Stimulated activated CD4-positive, alpha-beta T cell treated with anti-CD3 and anti-CD28 coated beads, TNF-alpha, amount 100 ng/mL, for 24 hours (primary cell): ENCODE results near the gene AMT.
A peak's percentile ranks its signal among the peaks of the same experiment; 100 is the strongest.

Experiments used
- DNase-seq, 3 experiments: peaks; one replicate each; pipeline ENCODE4 v3.0.0-alpha.2; 2020; ENCODE audit warnings: low read depth in 3 of 3

Gene AMT, protein sequence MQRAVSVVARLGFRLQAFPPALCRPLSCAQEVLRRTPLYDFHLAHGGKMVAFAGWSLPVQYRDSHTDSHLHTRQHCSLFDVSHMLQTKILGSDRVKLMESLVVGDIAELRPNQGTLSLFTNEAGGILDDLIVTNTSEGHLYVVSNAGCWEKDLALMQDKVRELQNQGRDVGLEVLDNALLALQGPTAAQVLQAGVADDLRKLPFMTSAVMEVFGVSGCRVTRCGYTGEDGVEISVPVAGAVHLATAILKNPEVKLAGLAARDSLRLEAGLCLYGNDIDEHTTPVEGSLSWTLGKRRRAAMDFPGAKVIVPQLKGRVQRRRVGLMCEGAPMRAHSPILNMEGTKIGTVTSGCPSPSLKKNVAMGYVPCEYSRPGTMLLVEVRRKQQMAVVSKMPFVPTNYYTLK

DNA sequence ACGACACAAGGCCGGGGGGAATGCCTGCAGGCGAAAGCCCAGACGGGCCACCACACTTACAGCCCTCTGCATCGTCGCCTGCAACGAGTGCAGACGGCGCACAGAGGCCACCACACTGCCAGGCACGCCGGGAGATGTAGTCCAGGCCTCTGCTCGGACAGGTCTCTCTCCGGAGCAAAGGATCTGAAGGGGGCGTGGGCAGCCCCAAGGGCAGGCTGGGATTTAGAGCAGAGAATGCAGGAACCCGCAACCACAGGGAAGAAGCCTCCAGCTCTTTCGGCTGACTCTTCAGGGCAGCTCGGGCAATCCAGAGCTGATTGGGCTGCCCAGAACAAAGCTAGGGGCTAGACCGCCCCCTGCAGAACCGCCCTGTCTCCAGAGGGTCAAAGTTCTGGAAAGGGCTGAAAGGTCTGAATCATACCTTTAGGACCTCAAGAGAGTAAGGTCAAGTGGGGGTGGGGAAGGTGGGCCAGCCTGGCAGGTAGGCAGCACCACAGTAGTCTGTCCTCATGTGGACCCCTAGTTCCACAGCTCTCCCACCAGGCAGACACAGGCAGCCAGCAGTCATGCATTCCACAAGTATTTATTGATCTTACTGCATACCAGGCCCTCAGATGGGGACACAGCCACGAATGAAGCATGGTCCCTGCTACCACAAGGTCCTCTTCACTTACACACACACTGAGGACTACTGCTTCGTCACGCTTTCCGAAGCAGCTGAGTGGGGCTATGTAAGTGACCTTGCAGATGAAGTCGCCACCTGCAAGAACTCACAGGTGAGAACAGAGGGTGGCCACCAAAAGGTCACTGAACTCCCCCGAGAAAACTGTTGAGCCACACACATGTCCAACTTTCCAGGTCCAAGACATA, at the start of gene AMT:
Gene AMT (minus strand): TSS at position 95 of the 870 bp plus-strand sequence. CDS start 23 bp downstream, at position 72.
- no peak for DNase-seq

DNA sequence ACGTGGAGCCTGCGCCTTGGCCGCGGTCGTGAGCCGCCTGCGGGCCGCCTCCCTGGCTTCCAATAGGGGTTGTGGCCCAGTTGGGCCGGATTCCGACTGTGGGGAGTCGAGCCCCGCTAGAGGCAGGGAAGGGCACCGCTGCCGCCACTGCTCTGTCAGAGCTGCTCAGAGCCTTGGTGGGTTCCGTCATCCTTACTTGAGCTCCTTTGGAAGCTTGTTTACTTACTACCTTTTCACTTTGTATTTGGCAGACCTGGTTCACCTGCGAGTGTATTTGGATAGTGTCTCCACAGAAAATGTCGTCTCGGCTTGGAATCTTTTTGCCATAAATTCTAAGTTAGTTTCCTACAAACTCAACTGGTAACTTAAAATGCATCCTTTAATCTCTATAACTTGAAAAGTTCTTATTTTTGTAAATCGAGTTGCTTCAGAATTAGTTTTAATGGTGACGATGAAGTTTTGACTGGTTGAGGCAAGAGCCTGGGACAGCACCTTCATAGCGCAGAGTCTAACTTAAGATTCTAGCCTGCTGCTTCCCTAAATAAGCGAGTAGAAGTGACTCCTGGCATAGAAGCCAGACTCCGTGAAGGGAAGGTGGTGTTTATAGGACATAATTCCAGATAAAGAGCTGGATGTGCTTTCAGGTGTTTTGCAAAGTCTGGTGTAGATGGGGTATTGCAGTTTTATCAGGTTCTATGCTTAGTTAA, 48.6 kb upstream of the AMT start:
- no peak for DNase-seq

DNA sequence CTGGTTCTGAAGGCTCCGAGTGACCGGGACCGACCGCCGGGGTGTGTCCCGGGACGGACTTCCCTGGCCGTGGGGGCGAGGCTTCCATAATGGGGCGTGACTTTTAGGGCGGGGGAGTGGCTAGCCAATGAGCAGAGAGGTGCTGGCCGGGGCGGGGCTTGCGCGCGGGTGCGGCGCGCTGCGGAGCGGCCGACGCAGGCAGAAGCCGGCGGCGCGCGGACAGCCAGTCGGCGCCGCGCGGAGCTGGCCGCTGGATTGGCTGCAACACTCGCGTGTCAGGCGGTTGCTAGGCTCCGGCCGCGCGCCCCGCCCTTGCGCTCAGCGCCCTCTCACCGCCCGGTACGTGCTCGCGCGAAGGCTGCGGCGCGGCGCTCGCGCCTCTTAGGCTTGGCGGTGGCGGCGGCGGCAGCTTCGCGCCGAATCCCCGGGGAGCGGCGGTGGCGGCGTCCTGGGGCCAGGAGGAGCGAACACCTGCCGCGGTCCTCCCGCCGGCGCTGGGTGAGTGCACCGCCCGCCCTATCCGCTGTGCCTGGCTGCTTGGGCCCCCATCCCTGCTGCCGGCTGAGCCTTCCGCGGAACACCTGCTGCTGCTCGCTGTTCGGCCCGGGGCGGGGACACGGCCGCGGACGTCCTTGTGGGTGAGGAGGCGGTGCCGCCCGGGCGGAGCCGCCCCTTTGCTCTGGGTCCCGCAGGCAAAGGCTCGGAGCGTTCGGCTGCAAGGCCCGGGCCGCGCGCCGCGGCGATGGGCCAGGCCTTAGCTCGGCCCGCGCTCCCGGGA, 47.9 kb upstream of the AMT start, which contains the start of gene DAG1:
Gene DAG1 (plus strand): TSS at position 332 of the 778 bp plus-strand sequence. CDS start 40,268 bp downstream, outside the sequence.
- peak; percentile 88 to 97 (median 92) for DNase-seq

DNA sequence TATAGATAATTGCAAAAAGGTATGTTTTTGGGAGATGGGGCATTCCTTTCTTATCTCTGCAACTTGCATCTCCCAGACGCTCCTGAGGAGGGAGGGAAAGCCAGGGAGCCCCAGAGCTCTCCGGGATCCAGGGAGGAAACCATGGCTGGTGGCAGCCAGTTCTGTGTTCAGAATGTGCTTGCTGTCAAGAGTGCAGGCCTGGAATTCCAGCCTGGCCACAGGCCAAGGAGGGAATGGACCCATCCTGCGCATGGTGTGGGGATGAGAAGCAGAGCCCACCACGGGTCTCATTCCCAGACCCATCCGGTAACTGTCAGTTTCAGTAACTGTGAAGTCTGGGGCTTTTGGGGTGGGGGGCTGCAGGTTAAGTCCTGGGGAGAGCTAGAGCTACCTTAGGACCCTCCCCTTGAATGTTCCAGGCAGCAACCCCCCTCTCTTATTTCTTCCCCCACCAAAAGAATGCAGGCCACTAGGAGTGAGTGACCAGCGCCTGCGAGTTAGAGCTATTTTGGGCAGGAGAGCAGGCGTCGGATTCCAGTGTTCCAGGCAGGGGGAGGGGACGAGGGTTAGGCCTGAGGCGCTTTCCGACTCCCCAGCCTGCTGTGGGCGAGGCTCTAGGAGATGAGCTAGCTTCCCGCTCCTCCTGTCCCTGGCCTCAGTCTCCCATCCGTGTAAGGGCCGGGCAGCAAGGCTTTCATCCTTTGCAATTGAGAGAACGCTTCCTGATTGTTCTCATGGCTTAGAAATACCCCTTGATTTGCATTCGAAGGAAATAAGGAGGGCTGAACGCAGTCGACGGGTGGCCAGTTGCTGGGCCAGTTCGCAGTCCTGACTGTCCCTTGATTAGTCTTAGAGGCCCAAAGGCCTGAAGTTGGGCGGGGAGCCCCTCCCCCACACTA, 47.0 kb upstream of the AMT start:
- no peak for DNase-seq

DNA sequence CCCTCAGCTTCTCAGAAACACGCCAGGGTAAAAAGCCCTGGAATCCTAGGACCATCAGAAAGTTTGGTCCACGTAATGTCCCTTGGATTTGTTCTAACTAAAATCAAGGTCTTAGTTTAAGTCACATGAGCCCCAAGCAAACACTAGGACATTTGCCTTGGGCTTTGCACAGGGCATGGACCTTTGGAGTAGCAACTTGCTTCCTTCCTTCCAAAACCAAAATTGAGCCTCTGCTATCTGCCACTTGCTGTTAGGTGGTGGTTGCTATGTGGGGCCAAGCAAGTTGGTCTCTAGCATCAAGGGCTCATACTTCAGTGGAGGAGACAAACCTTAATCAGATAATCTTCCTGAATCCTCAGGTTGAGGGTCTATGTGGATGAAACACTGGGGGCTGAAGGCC, 43.8 kb upstream of the AMT start:
- DNase-seq, result no peak

DNA sequence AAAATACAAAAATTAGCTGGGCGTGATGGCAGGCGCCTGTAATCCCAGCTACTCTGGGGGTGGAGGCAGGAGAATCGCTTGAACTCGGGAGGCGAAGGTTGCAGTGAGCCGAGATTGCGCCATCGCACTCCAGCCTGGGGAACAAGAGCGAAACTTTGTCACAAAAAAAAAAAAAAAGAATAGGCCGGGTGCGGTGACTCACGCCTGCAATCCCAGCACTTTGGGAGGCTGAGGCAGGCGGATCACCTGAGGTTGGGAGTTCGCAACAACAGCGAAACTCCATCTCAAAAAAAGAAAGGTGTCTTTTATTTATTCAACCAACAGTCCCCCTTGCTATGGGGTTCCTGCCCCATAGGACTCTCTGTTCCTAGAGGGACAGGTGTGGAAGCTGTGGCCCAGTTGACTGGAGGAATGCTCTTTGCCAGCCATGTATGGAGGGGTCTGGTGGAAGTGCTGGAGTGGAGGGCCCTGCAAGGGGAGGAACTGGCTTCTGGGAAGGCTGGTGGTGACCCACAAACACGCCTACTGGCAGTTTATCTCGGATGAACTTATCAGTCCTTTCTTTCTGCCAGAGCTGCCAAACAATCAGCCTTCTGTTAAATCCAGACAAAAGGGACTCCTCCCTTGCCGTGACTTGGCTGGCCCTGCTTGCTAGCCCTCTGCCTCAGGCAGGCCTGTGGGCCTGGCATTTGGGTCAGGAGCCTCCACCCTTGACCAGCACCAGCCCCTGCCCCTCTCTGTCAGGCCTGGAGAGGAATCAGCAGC, 43.2 kb upstream of the AMT start:
- DNase-seq, result no peak

DNA sequence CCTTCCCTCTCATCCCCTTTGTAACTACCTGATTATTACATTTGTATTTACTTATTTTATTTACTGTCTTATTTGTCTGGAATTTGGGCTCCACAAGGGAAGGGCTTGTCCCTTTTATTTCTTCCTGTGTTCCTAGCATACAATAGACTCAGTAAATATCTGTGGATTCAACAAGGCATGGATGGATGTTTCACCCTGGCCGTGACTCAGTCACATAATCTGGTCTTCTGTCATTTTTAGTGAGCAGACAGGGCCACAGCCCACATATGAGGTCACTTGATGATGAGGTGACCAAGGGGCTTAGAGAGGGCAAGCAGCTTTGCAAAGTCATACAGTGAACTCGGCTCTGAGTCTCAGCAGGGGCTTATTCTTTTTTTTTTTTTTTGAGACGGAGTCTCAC, 39.9 kb upstream of the AMT start:
- no peak for DNase-seq

DNA sequence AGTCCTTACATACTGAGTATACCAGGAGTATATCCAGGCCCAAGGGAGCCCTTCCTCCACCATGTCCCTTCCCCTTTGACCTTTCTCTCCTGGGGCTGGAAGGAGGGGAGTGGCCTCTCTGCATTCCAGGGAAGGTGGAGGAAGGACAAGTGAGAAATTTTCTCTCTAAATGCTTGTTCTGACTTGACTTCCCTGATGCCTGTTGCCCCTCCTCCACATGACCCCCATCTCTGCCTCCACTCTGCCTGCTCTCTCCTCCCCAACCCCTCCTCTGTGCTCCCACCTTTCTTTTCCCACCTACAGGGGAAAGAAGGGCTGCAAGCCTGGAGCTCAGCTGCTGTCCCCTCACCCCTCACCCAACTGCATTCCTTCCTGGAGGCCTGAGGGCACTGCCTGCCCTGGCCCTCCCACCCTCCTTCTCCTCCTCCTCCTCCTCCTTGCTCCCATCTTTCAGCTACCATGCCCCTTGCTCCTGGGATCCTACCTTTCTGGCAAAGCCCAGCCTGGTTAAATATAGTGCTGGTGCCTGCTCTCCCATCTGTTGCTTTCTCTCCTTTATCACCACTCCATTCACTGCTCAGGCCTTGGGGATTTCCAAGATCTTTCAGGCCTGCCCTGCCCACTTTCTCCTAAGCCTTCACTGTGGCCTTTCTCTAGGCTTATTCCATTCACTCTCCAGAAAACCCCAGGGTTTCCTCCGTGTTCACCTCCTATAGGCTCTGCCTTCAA, 39.3 kb upstream of the AMT start:
- DNase-seq, result no peak

DNA sequence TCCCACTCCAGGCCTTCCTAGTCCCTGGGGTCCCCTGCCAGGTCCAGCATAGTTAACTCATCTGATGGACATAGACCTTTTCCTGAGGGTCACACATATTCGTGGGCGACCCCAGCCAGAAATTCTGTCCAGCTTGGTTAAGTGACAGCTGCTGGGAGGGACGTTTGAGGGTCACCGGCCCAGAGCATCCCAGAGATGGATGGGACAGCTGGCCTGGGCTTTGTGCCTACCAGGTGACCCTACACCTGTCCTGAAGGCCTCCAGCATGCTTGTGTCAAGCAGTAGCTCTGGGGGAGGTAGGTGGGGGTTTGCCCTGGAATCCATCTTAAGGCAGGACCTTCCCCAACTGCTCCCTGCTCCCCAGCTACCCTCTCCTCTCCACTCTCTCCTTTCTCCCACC, 38.7 kb upstream of the AMT start:
- DNase-seq, result no peak

DNA sequence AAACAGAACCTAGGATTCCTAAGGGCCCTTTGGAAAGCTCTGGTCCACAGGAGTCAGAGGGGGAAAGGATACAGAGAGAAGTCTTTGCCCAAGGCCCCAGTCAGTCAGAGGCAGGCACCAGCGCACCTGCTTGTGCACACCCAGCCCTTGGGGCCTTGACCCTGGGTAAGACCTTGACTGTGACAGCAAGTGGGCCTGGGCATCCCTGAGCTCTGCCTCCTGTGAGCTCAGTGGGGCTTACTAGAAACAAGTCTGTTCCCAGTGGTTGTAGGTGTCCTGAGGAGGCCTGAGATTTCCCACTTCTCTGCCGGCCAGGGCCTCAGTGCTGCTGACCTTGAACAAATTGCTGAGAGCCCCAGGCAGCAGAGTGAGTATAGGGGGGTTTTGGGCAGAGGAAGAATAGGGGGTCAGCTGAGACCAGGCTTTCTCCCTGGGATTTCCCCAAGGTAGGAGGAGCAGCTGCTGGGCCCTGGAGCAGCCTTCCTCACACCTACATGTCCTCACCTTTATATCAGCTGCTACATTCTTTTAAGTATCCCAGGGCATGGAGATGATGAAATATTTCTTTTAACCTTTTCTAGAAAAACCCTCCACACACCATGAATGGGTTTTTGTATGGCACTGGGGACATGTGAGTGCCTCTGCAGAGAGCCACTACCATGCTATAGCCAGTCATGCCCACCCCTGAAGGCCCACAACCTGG, 38.1 kb upstream of the AMT start:
- no peak for DNase-seq

DNA sequence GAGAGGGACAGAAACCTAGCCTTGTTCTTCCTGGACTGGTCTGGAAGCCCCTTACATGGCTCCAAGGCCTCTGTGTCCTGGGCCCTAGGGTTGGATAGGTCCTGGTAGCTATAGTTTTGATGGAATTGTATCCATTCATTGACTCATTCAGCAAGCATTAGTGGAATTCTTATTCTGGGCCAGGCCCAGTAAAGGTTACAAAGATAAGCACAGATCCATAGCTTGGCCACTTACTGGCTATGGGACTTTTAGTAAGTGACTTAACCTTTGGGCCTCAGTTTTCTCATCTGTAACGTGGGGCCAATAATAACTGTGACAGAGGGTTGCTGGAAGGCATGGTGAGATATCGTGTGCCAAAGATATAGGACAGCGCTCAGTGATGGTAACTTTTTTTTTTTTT, 34.2 kb upstream of the AMT start:
- no peak for DNase-seq

DNA sequence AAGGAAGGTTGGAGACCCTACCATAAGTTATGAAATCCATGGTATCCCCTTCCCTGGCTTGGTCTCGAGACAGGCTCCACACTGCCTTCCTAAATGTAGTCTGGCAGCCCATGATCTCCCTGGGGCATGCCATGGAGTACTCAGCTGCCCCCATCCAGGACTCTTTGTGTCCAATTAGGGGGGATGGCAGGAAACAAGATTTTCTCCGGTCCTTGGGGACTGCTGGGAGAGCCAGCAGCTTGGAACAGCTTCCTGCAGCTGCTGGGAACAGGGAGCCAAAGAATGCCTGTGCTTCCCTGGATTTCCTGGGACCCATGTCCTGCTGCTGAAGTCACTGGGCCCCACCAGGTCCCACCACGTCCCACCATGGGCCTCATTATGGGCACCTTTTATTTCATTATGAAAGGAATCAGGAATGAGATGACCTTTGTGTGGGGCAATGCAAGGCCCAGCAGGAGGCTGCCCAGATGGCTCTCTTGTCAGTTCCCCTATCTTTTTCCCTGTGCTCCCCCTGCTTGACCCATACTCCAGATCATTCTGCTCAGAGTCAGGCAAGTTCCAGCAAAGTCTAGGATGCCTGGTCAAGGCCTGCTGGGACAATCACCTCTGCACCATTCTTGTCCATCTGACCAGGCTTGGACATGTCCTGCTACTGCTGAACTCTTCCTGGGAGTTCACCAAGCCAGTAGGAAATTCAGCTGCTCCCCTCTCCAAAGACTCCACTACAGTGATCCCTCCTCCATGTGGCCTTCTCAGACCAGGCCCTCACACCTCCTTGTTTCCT, 32.8 kb upstream of the AMT start:
- no peak for DNase-seq

DNA sequence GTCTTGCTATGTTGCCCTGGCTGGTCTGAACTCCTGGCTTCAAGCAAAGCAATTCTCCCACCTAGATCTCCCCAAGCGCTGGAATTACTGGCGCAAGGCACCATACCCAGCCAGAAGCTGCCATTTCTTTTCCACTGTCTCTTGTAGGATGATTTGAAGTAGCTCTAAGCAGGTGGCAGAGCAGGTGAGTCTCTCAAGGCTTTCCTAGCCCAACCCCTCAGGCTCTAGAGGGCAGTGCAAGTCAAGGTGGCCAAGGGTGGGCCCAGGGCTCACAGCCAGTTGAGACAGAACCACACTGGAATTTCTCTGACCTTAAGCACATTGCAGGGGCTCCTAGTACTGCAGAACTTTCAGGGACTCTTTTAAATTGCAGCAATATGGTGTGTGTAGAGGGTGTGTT, 32.2 kb upstream of the AMT start:
- DNase-seq, result no peak

DNA sequence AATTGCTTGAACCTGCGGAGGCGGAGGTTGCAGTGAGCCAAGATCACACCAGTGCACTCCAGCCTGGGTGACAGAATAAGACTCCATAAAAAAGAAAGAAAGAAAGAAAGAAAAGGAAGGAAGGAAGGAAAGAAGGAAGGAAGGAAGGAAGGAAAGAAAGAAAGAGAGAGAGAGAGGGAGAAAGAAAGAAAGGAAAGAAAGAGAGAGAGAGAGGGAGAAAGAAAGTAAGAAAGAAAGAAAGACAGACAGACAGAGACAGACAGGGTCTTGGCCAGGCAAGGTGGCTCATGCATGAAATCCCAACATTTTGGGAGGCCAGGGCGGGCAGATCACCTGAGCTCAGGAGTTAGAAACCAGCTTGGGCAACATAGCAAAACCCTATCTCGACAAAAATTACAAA, 31.3 kb upstream of the AMT start:
- DNase-seq, result no peak

DNA sequence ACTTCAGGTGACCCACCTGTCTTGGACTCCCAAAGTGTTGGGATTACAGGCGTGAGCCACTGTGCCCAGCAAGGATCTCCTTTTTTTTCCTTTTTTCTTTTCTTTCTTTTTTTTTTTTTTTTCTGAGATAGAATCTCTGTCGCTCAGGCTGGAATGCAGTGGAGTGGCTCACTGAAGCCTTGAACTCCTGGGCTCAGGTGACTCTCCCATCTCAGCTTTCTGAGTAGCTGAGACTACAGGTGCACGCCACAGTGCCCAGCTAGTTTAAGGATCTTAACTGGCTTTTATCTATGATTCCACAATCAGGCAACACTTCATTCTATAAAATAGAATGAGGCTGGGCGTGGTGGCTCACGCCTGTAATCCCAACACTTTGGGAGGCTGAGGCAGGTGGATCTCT, 23.1 kb upstream of the AMT start:
- DNase-seq, result no peak

DNA sequence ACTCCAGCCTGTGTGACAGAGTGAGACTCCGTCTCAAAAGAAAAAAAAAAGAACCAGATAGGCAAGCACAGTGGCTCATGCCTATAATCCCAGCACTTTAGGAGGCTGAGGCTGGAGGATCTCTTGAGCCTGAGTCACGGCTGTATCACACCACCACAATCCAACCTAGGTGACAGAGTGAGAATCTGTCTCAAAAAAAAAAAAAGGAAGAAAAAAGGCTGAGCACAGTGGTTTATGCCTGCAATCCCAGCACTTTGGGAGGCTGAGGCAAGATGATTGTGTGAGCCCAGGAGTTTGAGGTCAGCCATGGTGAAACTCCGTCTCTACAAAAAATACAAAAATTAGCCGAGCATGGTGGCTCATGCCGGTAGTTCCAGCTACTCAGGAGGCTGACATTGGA, 12.5 kb upstream of the AMT start:
- DNase-seq, result no peak

DNA sequence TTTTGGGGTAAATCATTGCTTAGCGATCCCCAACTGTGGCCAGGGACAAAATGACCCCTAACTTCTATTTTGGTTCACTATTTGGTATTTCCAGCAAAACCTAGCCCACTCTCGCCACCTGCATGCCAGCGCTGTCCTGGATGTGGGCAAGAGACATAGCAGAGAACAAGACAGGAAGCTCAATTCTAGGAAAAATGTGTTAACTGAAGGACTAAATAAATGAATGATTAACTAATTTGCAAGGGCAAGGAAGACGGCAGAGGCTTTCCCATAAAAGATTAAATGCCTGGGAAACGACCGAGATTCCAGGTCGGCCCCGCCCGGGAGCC, 6.4 kb upstream of the AMT start:
- DNase-seq, result no peak

DNA sequence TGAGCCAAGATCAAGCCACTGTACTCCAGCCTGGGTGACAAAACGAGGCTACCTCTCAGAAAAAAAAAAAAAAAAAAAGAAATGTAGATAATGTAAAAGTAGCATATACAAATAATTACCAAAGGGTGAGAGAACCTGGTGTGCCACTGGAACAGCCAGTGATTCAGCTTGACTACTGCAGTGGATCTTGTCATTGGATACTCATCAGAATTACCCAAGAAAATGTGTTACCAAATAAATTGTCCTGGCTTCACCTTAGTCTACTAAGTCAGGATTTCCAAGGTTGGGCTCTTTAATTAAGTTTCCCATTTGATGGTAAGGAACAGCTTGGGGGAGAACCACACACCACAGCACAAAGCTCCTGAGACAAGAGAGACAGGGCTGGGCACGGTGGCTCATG, 5.3 kb upstream of the AMT start:
- no peak for DNase-seq
